Vein endothelial cell (primary cell): ENCODE measurements around the gene OR4C15. TPM values are rescaled to one million over a fixed set of nuclear protein-coding genes. Genes with fewer than 3 reads are reported as not detected.

Source experiments
- total RNA-seq: library from RNA; depleted of rRNA; stranded (reverse); fragments of >200 nt; gene quantifications from 2 replicates; pipeline ENCODE4 v1.2.3, GENCODE V29; 2012

Gene OR4C15
- total RNA-seq: not detected in 2 replicates

GRCh38 chr11:55554169-55554568 is at the start of gene OR4C15:
OR4C15 (plus strand) TSS chr11:55554469; CDS start chr11:55554469, 0 bp downstream.

DNA sequence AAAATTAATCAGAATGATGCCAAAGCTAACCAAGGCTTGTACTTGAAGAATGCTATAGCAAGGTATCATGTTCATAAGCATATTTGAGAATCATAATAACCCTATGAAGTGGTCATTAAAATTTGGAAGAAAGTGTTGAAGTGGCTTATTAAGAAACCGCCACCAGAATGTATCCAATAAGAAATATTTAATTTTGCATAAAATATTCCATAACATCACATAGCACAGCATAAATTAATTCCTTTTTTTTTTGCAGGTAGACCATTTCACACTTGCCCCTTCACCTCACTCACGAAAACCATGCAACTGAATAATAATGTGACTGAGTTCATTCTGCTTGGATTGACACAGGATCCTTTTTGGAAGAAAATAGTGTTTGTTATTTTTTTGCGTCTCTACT is 17.6 kb downstream of the OR4C15 start, which contains the start of gene OR4C16:
OR4C16 (plus strand) TSS at position 301 of the 400 bp plus-strand sequence; CDS start at position 301, 0 bp downstream.

Other genes starting within 250 kb of the OR4C15 start
- gene OR4A16, start 211.3 kb upstream of the OR4C15 start, total RNA-seq: not detected in 2 replicates
- not detected in 2 replicates for gene OR4A15, start 186.5 kb upstream of the OR4C15 start, total RNA-seq
- gene OR4C16, start 17.7 kb downstream of the OR4C15 start, total RNA-seq: not detected in 2 replicates
- gene OR4C11, start 53.2 kb downstream of the OR4C15 start, total RNA-seq: not detected in 2 replicates
- gene OR4P4, start 80.6 kb downstream of the OR4C15 start, total RNA-seq: not detected in 2 replicates
- not detected in 2 replicates for gene OR4S2, start 93.9 kb downstream of the OR4C15 start, total RNA-seq
- gene OR4C6, start 107.7 kb downstream of the OR4C15 start, total RNA-seq: not detected in 2 replicates
- not detected in 2 replicates for gene OR5D13, start 219.0 kb downstream of the OR4C15 start, total RNA-seq
- not detected in 2 replicates for gene OR5D14, start 241.1 kb downstream of the OR4C15 start, total RNA-seq